ENCODE results near the gene RNF150. TPM values are rescaled to one million over a fixed set of nuclear protein-coding genes. Genes with fewer than 3 reads are reported as not detected.

RNF150 gene
- total RNA-seq, 4 donors from 2014 or later, result 13.1 to 24.3 (median 15.7) TPM

- Histone ChIP-seq H3K9me3 (peaks cover 0 to 12% (median 0%) of the 10 kb centered on the region in 4 donors), H3K36me3 (peaks cover 0 to 3% (median 0%) of the 10 kb centered on the region in 3 donors), H3K27me3 (no peaks in the 10 kb centered on the region), H3K4me3 (no peak overlapping the region), H3K4me1 (no peaks in the 10 kb centered on the region), H3K27ac (no peak overlapping the region)
- TF ChIP-seq POLR2A (IDR thresholded peaks at IDR 0.05) (no peak), EP300 (IDR thresholded peaks at IDR 0.05) (no peak)
- TF ChIP-seq, protein P1, sequence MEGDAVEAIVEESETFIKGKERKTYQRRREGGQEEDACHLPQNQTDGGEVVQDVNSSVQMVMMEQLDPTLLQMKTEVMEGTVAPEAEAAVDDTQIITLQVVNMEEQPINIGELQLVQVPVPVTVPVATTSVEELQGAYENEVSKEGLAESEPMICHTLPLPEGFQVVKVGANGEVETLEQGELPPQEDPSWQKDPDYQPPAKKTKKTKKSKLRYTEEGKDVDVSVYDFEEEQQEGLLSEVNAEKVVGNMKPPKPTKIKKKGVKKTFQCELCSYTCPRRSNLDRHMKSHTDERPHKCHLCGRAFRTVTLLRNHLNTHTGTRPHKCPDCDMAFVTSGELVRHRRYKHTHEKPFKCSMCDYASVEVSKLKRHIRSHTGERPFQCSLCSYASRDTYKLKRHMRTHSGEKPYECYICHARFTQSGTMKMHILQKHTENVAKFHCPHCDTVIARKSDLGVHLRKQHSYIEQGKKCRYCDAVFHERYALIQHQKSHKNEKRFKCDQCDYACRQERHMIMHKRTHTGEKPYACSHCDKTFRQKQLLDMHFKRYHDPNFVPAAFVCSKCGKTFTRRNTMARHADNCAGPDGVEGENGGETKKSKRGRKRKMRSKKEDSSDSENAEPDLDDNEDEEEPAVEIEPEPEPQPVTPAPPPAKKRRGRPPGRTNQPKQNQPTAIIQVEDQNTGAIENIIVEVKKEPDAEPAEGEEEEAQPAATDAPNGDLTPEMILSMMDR (IDR thresholded peaks at IDR 0.05), result no peak
- 72 to 74% methylated on average over 7 of the region's 7 CpGs for WGBS, 2 donors
- no peak for DNase-seq (ENCODE audit: low spot score in 2 of 2)
Observed at GRCh38 chr4:141047228-141047884, 85.9 kb downstream of the RNF150 start.

DNA sequence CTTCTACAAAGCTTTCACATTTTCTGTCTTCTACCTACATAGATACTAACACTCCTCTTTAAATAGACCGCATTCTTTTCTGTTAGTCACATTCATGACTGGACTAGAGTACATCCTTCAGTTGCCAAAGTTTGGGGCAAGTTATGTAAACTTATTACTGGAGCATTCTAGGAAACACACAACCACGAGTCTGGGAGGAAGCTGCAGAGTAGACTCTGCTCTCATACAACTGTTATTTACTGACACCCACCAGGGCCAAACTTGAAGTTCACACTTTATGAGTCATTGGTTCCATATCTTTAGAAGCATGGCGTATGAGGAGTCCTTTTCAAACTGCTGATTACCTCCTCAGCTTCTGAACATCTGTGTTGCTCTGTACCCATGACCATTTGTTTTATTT lies 87.0 kb downstream of the RNF150 start:
- Histone ChIP-seq H3K27ac (no peak overlapping the region), H3K27me3 (no peaks in the 10 kb centered on the region), H3K9me3 (peaks cover 0 to 9% (median 0%) of the 10 kb centered on the region in 4 donors), H3K4me1 (no peaks in the 10 kb centered on the region), H3K36me3 (peaks cover 0 to 3% (median 0%) of the 10 kb centered on the region in 3 donors), H3K4me3 (no peak overlapping the region)
- no peak for TF ChIP-seq POLR2A (IDR thresholded peaks at IDR 0.05)
- no peak for TF ChIP-seq EP300 (IDR thresholded peaks at IDR 0.05)
- TF ChIP-seq, protein P1 (IDR thresholded peaks at IDR 0.05), result no peak
- WGBS, 2 donors, result 31 to 39% methylated on average over 3 of the region's 3 CpGs
- no peak for DNase-seq (ENCODE audit: low spot score in 2 of 2)

DNA sequence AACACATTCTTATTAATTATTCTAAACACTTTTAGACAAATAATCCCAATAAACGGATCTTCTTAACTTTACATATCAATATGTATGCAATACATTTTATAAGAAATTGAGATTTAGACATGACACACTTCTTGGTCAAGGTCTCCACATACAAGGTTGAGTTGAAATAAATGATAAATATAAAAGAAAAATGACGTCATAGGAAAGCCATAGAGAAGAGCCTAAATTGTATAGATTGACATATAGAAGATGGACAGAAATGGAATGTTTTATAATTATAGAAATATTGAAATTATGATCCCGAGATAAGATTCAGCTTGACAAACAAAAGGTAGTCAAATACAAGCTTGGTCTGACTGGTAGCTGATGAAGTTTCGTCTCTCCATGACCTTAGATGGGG lies 87.4 kb downstream of the RNF150 start:
- Histone ChIP-seq H3K4me3 (no peak overlapping the region), H3K27ac (no peak overlapping the region), H3K36me3 (peaks cover 0 to under 1% (median 0%) of the 10 kb centered on the region in 3 donors), H3K4me1 (no peaks in the 10 kb centered on the region), H3K9me3 (peaks cover 0 to 6% (median 0%) of the 10 kb centered on the region in 4 donors), H3K27me3 (no peaks in the 10 kb centered on the region)
- DNase-seq (ENCODE audit: low spot score in 2 of 2), result no peak
- TF ChIP-seq, protein P1 (IDR thresholded peaks at IDR 0.05), result no peak
- TF ChIP-seq EP300 (IDR thresholded peaks at IDR 0.05), result no peak
- TF ChIP-seq POLR2A (IDR thresholded peaks at IDR 0.05), result no peak
- WGBS, 2 donors, result 96 to 97% methylated on average over 4 of the region's 4 CpGs

DNA sequence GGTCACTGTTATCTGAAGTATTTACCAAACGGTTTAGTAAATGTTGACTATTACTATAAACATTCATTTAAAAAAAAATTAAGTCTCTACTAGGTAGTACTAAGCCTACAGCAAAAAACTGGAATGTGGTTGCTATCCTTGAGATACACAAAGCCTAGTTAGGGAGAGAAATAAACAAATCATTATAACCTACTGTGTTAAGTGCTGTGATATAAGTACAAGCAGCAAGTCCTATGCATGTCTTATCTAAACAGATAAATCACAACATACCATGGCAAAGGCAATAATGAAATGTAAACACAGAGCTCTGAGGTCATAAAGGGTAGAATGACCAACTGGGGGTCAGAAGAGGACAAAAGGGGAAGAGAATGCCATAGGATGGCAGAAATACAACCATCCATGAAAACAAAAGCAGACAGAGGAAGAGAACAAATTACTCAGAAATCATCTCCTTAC lies 92.2 kb downstream of the RNF150 start:
- WGBS, 2 donors, result 72 to 76% methylated on average over 1 of the region's 1 CpG
- H3K27ac ChIP-seq, result no peak overlapping the region
- peaks cover 0 to 18% (median 5%) of the 10 kb centered on the region in 4 donors for H3K4me1 ChIP-seq
- H3K27me3 ChIP-seq, result no peaks in the 10 kb centered on the region
- TF ChIP-seq EP300 (IDR thresholded peaks at IDR 0.05) (no peak), POLR2A (IDR thresholded peaks at IDR 0.05) (no peak)
- TF ChIP-seq, protein P1 (IDR thresholded peaks at IDR 0.05), result no peak
- H3K4me3 ChIP-seq, result no peak overlapping the region
- no peaks in the 10 kb centered on the region for H3K36me3 ChIP-seq
- DNase-seq (ENCODE audit: low spot score in 2 of 2), result no peak
- H3K9me3 ChIP-seq, result no peaks in the 10 kb centered on the region

DNA sequence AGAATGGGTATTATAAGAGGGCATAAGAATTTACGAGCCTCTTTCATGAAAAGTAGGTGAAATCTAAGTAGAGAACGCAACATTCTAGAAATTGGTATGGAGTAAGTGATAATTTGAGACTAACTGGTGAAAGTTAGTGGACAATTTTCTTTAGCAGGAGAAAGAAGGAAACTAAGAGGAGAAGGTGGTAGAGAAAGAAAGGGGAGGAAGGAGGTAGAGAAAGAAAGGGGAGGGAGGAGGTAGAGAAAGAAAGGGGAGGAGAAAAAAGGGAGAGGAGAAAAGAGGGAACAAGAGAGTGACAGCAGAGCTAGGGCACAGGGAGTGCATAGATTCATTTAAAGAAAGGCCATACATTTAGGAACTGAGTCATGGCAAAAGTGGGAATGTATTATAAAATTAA lies 94.1 kb downstream of the RNF150 start:
- no peaks in the 10 kb centered on the region for H3K27me3 ChIP-seq
- peaks cover 0 to 18% (median 5%) of the 10 kb centered on the region in 4 donors for H3K4me1 ChIP-seq
- TF ChIP-seq POLR2A (IDR thresholded peaks at IDR 0.05) (no peak), EP300 (IDR thresholded peaks at IDR 0.05) (no peak)
- TF ChIP-seq, protein P1 (IDR thresholded peaks at IDR 0.05), result no peak
- no peak overlapping the region for H3K27ac ChIP-seq
- no peak overlapping the region for H3K4me3 ChIP-seq
- H3K36me3 ChIP-seq, result no peaks in the 10 kb centered on the region
- 92 to 98% methylated on average over 2 of the region's 2 CpGs for WGBS, 2 donors
- no peaks in the 10 kb centered on the region for H3K9me3 ChIP-seq
- DNase-seq (ENCODE audit: low spot score in 2 of 2), result no peak

Measured in tibial nerve (tissue), 4 donors.